OCI-LY3 (cell line): ENCODE measurements around the gene DAZAP1.

Experiments
- H2AFZ ChIP-seq: fragments of 200-600, 300-600 bp; shearing (Covaris generic); 2 replicates; pipeline ENCODE4 v1.6.0; 2014; ENCODE audit warnings: antibody characterized with exemption, low read depth, low read length
- H3K27ac ChIP-seq: fragments of 200-600, 300-600 bp; sonication (generic); 2 replicates; pipeline ENCODE4 v1.5.1; 2014; ENCODE audit warnings: mild to moderate bottlenecking, low read length, moderate library complexity, mixed read lengths
- H3K27me3 ChIP-seq: fragments of 200-600, 300-600 bp; sonication (generic); 2 replicates; pipeline ENCODE4 v1.6.1; 2014; ENCODE audit warnings: low read depth, low read length, mixed read lengths
- H3K36me3 ChIP-seq: fragments of 200-600, 300-600 bp; sonication (generic); replicated peaks from 2 replicates; pipeline ENCODE3; 2014; ENCODE audit warnings: low read depth, low read length, mixed read lengths
- H3K4me1 ChIP-seq: fragments of 300-600, 200-600 bp; sonication (generic); 2 replicates; pipeline ENCODE4 v1.6.1; 2014; ENCODE audit warnings: low read length, mixed read lengths
- H3K4me2 ChIP-seq: fragments of 200-600, 300-600 bp; sonication (generic); 2 replicates; pipeline ENCODE4 v1.6.1; 2014; ENCODE audit warnings: low read length, mixed read lengths
- H3K4me3 ChIP-seq: fragments of 300-600, 200-600 bp; sonication (generic); 2 replicates; pipeline ENCODE4 v1.5.1; 2014; ENCODE audit warnings: antibody characterized with exemption, mild to moderate bottlenecking, low read length, moderate library complexity
- H3K79me2 ChIP-seq: fragments of 300-600, 200-600 bp; shearing (Covaris generic); 2 replicates; pipeline ENCODE4 v1.6.1; 2014; ENCODE audit warnings: mild to moderate bottlenecking, low read length, mixed read lengths
- H3K9ac ChIP-seq: fragments of 300-600, 200-600 bp; shearing (Covaris generic); 2 replicates; pipeline ENCODE4 v1.6.0; 2014; ENCODE audit warnings: mild to moderate bottlenecking, low read length, moderate library complexity
- H3K9me3 ChIP-seq: fragments of 200-600, 300-600 bp; shearing (Covaris generic); 2 replicates; pipeline ENCODE4 v1.6.1; 2014; ENCODE audit warnings: low read length, mixed read lengths; ENCODE audit not compliant: insufficient read depth
- H4K20me1 ChIP-seq: fragments of 200-600, 300-600 bp; sonication (generic); 2 replicates; pipeline ENCODE4 v1.6.1; 2016; ENCODE audit warnings: low read length, mixed read lengths; ENCODE audit not compliant: insufficient read depth
- EZH2phosphoT487 ChIP-seq: fragments of 200-600 bp; shearing (Covaris generic); IDR thresholded peaks from 2 replicates; pipeline ENCODE4 v1.6.1; 2018; ENCODE audit warnings: antibody characterized with exemption, mixed run types, low read depth
- TF ChIP-seq, protein P1 (sequence below): fragments of 200-600, 300-600 bp; sonication (generic); IDR thresholded peaks from 2 replicates; pipeline ENCODE4 v1.5.1; 2014; ENCODE audit warnings: antibody characterized with exemption, low read length, low read depth

Gene DAZAP1

GRCh38 chr19:1468821-1469254, 61.5 kb downstream of the DAZAP1 start:
- no peaks in the 10 kb centered on the region for H3K9me3 ChIP-seq
- TF ChIP-seq, protein P1, sequence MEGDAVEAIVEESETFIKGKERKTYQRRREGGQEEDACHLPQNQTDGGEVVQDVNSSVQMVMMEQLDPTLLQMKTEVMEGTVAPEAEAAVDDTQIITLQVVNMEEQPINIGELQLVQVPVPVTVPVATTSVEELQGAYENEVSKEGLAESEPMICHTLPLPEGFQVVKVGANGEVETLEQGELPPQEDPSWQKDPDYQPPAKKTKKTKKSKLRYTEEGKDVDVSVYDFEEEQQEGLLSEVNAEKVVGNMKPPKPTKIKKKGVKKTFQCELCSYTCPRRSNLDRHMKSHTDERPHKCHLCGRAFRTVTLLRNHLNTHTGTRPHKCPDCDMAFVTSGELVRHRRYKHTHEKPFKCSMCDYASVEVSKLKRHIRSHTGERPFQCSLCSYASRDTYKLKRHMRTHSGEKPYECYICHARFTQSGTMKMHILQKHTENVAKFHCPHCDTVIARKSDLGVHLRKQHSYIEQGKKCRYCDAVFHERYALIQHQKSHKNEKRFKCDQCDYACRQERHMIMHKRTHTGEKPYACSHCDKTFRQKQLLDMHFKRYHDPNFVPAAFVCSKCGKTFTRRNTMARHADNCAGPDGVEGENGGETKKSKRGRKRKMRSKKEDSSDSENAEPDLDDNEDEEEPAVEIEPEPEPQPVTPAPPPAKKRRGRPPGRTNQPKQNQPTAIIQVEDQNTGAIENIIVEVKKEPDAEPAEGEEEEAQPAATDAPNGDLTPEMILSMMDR, result no peak
- TF ChIP-seq EZH2phosphoT487, result no peak
- peaks cover 4% of the 10 kb centered on the region for H3K36me3 ChIP-seq
- H3K4me3 ChIP-seq, result no peak overlapping the region
- no peak overlapping the region for H3K27ac ChIP-seq
- no peaks in the 10 kb centered on the region for H3K4me1 ChIP-seq
- no peak overlapping the region for H2AFZ ChIP-seq
- no peaks in the 10 kb centered on the region for H3K79me2 ChIP-seq
- no peak overlapping the region for H3K4me2 ChIP-seq
- no peaks in the 10 kb centered on the region for H3K27me3 ChIP-seq
- peaks cover 18% of the 10 kb centered on the region for H4K20me1 ChIP-seq
- H3K9ac ChIP-seq, result no peak overlapping the region

DNA sequence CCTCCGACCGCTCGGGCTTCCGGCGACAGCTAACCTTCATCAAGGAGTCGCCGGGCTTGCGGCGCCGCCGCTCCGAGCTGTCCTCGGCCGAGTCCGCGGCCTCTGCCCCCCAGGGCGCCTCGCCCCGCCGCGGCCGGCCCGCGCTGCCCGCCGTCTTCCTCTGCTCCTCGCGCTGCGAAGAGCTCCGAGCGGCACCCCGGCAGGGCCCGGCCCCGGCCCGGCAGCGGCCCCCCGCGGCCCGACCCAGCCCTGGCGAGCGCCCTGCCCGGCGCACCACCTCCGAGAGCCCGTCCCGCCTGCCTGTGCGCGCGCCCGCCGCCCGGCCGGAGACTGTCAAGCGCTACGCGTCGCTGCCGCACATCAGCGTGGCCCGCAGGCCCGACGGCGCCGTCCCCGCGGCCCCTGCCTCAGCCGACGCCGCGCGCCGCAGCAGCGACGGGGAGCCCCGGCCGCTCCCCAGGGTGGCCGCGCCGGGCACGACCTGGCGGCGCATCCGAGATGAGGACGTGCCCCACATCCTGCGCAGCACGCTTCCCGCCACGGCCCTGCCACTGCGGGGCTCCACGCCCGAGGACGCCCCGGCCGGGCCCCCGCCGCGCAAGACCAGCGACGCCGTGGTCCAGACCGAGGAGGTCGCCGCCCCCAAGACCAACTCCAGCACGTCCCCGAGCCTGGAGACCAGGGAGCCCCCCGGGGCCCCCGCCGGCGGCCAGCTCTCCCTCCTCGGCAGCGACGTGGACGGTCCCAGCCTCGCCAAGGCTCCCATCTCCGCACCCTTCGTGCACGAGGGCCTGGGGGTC, 62.1 kb downstream of the DAZAP1 start:
- Histone ChIP-seq H2AFZ (no peak overlapping the region), H3K79me2 (no peaks in the 10 kb centered on the region), H3K4me2 (no peak overlapping the region), H3K9ac (no peak overlapping the region), H3K36me3 (peaks cover 4% of the 10 kb centered on the region), H4K20me1 (peaks cover 23% of the 10 kb centered on the region), H3K4me3 (no peak overlapping the region), H3K27me3 (no peaks in the 10 kb centered on the region), H3K27ac (no peak overlapping the region), H3K4me1 (no peaks in the 10 kb centered on the region), H3K9me3 (no peaks in the 10 kb centered on the region)
- TF ChIP-seq, protein P1, result no peak
- TF ChIP-seq EZH2phosphoT487, result no peak

- H3K79me2 ChIP-seq, result no peaks in the 10 kb centered on the region
- H3K4me3 ChIP-seq, result no peak overlapping the region
- no peak overlapping the region for H3K27ac ChIP-seq
- no peak overlapping the region for H2AFZ ChIP-seq
- no peak overlapping the region for H3K4me2 ChIP-seq
- H3K36me3 ChIP-seq, result peaks cover 9% of the 10 kb centered on the region
- no peak overlapping the region for H3K9ac ChIP-seq
- H3K9me3 ChIP-seq, result no peaks in the 10 kb centered on the region
- H4K20me1 ChIP-seq, result peaks cover 28% of the 10 kb centered on the region
- TF ChIP-seq, protein P1, result no peak
- no peak for TF ChIP-seq EZH2phosphoT487
- no peaks in the 10 kb centered on the region for H3K4me1 ChIP-seq
- H3K27me3 ChIP-seq, result no peaks in the 10 kb centered on the region
Measured at GRCh38 chr19:1470055-1470304, 62.6 kb downstream of the DAZAP1 start.

DNA sequence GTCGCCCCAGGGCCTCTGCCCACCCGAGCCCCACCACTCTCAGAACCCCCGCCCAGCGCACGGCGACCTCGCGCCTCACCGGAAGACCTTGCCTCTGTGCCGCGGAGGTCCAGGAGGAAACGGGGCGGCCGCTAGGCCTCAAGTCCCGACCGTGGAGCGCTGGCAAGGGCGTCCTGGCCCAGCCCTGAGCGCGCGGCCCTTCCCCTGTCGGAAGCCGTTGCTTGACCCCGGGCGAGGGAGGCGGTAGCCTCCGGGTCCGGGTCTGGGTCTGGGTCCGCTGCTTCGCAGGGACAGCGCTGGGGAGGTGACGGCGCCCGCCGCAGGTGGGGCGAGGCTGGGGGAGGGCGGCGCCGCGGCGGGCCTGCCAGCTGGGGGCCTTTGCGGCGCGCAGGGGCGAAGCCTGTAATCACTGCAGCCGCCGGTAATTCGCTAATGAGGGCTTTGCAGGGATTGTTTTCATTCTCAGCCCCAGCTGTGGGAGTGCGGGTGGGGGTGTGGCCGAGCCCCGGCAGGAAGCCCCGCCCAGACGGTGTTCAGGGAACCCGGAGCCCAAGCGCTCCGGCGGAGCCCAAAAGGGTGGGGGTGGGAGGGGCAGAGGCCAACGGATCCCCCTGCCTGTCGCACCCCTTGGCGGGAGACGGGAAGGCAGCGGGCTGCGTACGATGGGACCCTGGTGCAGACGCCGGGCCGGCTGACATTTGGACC, 63.1 kb downstream of the DAZAP1 start:
- Histone ChIP-seq H4K20me1 (peaks cover 30% of the 10 kb centered on the region), H3K27me3 (no peaks in the 10 kb centered on the region), H2AFZ (no peak overlapping the region), H3K27ac (no peak overlapping the region), H3K4me2 (no peak overlapping the region), H3K4me3 (no peak overlapping the region), H3K9ac (no peak overlapping the region), H3K4me1 (no peaks in the 10 kb centered on the region), H3K36me3 (peaks cover 9% of the 10 kb centered on the region), H3K79me2 (no peaks in the 10 kb centered on the region; the same call in 1 of the 2 replicates), H3K9me3 (no peaks in the 10 kb centered on the region)
- no peak for TF ChIP-seq EZH2phosphoT487
- TF ChIP-seq, protein P1, result no peak
